Stimulated activated CD4-positive, alpha-beta T cell treated with anti-CD3 and anti-CD28 coated beads, Interleukin-4, amount 100 ng/mL, for 4 hours (primary cell): Measurements from ENCODE around the gene MSH3.
"Not testable (repeated sequence)": the region's sequence is repeated elsewhere in the genome, so short reads cannot be mapped to it uniquely, and the experiment has no call there.

Experiments used
- DNase-seq, 2 experiments: peaks; one replicate each; pipeline ENCODE4 v3.0.0-alpha.2; 2020

MSH3 gene

DNA sequence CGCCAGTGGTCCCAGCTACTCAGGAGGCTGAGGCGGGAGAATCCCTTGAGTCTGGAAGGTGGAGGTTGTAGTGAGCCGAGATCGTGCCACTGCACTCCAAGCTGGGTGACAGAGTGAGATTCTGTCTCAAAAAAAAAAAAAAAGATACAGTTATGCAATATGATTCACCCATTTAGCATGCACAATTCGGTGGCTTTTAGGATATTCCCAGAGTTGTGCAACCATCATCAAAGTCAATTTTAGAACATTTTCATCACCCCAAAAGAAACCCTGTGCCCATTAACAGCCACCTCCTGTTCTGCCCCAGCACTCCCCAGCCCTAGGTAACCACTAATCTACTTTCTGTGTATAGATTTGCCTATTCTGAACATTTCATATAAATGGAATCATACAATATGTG, 4.7 kb downstream of the MSH3 start:
- no peak for DNase-seq

DNA sequence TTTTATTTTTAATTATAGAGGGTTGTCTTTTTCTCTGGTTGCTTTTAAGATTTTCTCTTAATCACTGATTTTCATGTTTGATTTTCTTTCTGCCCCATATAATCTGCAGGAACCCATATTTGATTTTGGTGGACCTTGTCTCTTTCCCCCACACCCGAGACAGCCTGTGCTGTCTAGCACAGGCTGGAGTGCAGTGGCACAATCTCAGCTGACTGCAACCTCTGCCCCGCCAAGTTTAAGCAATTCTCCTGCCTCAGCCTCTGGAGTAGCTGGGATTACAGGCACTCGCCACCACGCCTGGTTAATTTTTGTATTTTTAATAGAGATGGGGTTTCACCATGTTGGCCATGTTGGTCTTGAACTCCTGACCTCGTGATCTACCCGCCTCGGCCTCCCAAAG, 6.2 kb downstream of the MSH3 start:
- not testable (repeated sequence) for DNase-seq

DNA sequence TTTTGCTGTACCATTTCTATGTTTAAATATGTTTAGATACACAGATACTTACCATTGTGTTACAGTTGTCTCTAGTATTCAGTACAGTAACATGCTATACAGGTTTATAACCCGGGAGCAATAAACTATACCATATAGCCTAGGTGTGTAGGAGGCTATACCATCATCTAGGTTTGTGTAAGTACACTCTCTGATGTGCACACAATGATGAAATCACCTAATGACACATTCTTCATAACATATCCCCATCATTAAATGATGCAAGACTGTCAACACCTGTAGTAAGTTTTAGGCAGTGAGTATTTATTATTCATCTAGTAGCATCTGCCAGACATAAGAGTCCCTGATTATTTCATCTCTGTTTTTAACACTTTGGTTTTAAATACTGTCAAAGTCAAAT, 7.7 kb downstream of the MSH3 start:
- no peak for DNase-seq

DNA sequence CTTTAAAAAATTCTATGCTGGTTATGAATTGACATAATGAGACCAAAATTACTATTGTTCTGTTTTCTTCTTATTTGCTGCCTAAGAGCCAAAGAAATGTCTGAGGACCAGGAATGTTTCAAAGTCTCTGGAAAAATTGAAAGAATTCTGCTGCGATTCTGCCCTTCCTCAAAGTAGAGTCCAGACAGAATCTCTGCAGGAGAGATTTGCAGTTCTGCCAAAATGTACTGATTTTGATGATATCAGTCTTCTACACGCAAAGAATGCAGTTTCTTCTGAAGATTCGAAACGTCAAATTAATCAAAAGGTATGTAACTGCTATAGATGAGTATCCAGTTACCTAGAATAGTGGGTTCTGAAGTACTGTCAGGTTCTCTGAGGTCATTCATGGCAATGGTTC, 10.6 kb downstream of the MSH3 start:
- DNase-seq, result no peak

DNA sequence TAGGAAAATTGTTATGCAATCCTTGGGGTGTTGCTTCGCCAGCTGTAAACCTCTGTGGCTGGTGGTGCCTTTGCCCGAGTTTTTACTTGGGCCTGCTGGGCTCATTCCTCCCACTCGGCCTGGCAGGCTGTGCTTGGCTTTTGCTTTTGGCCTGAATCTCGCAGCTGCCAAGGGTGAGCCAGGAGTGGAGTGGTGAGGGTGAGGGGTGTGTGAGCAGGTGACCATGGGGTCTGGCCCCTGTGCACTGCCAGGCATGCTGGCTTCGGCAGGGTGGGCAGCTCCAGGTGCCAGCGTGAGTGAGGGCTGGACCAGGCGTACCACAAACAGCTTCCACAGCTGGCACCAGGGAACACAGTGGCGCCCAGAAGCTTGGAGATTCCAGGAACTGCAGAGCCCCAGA, 12.9 kb downstream of the MSH3 start:
- no peak for DNase-seq

- no peak for DNase-seq
These were observed 13.8 kb downstream of the MSH3 start for GRCh38 chr5:80668016-80668969.

DNA sequence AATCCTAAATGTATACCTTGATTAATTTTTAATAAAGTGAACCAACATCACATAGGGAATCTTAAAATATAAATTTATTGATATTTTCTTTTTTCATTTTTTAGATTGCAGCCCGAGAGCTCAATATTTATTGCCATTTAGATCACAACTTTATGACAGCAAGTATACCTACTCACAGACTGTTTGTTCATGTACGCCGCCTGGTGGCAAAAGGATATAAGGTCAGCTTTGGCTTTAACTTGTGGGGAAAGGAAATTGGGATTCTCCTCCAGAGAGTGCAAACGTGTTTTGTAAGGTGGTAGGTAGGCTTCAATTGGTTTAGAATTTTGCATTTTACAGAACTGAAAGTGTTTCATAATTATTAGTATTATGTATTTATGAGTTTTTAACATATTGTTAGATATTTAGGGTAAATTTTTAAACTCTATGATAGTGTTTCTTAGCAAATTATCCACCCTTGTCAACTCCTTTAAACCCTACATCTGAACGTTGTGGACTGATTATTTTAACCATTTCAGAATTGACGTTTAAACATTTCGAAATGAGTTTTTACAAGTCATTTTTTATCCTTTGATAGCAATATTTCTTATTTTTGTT, 17.8 kb downstream of the MSH3 start:
- DNase-seq, result peak; percentile 48 to 53

GRCh38 chr5:80676706-80677105, 22.3 kb downstream of the MSH3 start:
- no peak for DNase-seq

DNA sequence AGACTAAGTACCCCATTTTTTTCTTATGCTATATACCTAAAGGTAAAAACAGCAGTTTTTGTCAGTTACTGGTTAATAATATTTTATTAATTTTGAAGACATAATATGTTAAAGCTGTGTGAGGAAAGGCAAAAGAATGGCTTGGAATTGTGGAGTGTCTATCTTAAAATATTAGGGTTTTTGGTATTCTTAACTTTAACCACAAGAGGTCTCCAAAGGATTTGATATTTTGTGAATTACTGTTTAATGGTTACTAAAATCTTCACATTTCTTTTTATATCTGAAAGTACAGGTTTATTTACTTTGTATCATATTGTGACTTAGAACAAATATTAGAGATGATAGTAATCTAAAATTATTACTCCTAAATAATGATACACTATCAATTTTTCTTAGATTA, 32.3 kb downstream of the MSH3 start:
- DNase-seq, result no peak

DNA sequence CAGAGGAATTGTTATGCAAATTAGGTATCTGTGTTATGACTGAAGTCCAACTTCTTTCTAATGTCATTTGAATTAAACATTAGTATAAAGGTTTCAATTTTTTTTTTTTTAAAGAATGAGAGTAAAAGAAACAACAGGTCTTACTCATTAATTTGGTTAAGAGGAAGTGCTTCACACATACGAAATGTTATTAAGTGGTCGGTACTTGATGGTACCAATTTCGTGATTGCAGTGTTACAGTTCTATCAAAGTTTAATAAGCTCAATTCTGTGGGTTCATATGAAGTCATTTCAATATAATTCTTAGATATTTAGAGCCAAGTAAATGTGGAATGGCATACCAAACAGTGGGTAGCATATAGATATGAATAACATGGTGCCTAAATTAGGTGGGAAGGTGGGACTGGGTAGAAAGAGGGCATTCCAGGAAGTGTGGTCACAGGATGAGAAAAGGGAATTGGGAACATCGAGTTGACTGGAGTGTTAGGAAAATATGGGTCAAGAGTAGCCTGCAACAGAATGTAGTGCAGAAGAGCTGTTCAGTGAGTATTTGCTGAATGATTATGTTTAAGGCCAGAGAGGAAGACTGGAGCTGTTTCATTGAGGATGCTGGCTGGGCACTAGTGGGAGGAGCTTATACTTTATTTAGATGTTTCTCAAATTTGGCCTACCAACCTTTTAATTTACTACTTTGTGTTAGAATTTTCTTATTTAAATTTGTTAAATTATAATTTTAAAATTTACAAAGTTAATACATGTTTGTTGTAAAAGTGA, 34.4 kb downstream of the MSH3 start:
- DNase-seq, result no peak

DNA sequence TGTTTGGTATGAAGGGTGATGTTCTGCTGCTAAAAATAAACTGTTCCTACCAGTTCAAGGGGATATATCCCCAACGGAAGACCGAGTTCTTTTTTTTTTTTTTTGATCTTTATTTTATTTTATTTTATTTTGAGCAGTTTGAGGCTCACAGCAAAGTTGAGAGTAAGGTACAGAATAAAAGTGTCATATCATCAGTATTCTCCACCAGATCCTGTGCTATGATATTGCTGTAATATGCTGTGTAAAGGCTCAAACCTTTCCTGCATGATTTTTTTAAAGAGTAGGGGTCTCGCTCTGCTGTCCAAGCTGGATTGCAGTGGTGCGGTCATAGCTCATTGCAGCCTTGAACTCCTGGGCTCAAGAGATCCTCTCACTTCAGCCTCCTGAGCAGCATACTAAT, 35.2 kb downstream of the MSH3 start:
- no peak for DNase-seq

DNA sequence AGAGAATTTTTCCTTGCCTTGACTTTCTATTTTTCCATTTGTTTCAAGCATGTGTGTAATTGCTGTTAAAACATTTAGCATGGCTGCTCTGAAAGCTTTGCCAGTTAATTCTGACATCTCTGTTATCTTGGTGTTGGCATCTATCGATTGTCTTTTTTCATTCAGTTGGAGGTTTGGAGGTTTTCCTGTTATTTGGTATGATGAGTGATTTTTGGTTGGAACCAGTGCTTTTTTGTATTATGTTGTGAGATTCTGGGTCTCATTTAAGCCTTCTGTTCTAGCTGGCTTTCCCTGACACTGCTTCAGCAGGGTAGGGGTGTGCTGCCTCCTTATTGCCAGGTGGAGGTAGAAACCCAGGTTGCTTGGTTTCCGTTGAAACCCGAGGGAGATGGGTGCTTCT, 41.2 kb downstream of the MSH3 start:
- DNase-seq, result no peak

DNA sequence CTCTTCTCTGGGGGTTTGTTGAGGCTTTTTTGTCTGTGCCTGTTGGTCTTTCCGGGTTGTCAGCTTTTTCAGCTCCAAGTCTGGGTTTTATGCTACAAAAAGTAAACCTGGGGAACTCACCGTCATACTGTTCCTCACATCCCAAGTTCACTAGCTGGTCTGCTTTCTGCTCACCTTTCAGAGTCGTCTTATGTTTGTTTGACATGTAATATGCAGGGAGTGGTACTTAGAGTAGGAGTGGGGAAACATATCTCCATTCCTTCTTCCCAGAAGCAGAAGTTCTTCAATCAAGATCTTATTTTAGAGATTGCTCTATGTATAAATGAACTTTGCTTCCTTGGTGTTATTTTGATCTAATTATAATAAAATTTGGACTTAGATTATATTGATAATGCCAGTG, 42.0 kb downstream of the MSH3 start:
- no peak for DNase-seq

GRCh38 chr5:80697100-80697499, 42.6 kb downstream of the MSH3 start:
- DNase-seq, result no peak

GRCh38 chr5:80698369-80698768, 43.9 kb downstream of the MSH3 start:
- DNase-seq, result no peak

GRCh38 chr5:80701597-80701996, 47.1 kb downstream of the MSH3 start:
- no peak for DNase-seq

GRCh38 chr5:80703291-80703690, 48.8 kb downstream of the MSH3 start:
- DNase-seq, result no peak

- DNase-seq, result no peak
These were observed 49.3 kb downstream of the MSH3 start for GRCh38 chr5:80703747-80704146.

- DNase-seq, result no peak
These were observed 49.8 kb downstream of the MSH3 start for GRCh38 chr5:80704221-80704620.

DNA sequence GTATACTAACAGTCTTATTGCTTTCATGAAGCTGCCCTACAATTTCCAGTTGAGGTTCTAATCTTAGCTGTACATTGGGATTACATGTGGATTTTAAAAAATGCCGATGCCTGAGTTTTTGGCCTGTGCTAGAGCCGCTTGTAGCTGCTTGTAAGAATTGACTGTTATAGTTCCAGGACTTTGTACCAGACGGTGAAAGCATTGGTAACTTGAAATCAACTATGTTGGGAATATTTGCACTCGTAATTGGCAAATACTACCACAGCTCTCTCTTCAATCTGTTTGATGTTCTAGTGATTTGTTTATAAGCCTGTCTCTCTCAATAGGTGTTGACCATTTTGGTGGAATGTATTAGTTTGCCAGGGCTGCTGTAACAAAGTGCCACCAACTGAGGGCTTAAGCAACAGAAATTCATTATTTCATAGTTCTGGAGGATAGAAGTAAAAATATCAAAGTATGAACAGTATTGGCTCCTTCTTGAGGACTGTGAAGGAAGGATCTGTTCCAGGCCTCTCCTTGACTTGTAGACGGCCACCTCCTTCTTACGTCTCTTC, 50.8 kb downstream of the MSH3 start:
- DNase-seq, result no peak

DNA sequence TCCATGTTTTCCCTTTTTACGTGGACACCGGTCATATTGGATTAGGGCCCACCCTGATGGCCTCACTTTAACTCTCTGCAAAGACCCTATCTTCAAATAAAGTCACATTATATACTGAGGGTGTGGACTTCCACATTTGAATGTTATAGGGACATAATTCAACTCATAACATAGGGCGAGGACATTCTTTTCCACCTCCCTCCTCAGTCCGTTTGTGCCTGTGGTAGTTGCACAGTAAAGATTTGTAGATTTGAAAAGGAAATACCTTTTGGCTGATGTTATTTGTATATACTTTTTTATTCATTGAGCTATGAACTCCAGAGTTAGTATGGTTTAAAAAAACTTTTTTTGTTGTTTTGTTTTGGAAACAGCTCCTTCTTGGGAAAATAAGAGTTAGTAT, 51.3 kb downstream of the MSH3 start:
- no peak for DNase-seq

- no peak for DNase-seq
These were observed 52.5 kb downstream of the MSH3 start for GRCh38 chr5:80706835-80707447.

DNA sequence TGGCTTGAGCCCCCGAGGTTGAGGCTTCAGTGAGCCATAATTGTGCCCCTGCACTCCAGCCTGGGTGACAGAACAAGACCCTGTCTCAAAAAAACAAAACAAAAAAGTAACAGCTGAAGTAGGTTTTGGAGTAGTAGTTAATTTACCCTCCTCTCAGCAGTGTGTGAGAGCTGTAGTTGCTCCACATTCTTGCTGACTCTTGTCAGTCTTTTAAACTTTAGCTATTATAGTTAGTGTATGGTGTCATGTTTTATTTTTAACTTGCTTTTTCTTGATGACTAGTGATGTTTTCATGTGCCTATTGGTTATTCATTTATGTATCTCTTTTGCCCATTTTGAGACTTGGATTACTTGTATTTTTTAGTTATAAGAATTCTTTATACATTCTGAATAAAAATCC, 53.2 kb downstream of the MSH3 start:
- no peak for DNase-seq
